Central memory CD8-positive, alpha-beta T cell (primary cell): ENCODE measurements around the gene RAB11FIP5.

Experiments used
- ATAC-seq: fragments of 150-1000 bp; cut with Tn5 transposase; replicated peaks from 2 replicates; pipeline ENCODE4 v1.10.0; 2022; ENCODE audit warnings: mild to moderate bottlenecking, moderate FRiP score, moderate number of reproducible peaks; ENCODE audit not compliant: poor library complexity, severe bottlenecking; ENCODE audit errors: extremely low read depth
- DNase-seq, 2 donors: peaks; one replicate each; pipeline ENCODE4 v3.0.0; 2021; ENCODE audit warnings: low spot score in 2 of 2
- H3K27ac Mint-ChIP-seq: one replicate; pipeline ENCODE4 v1.8.0; 2022; ENCODE audit warnings: low read depth, mild to moderate bottlenecking, moderate library complexity, mixed read lengths
- H3K27me3 Mint-ChIP-seq: one replicate; pipeline ENCODE4 v1.8.0; 2022; ENCODE audit warnings: mixed read lengths
- H3K36me3 Mint-ChIP-seq: one replicate; pipeline ENCODE4 v1.8.0; 2022; ENCODE audit warnings: mild to moderate bottlenecking, moderate library complexity, mixed read lengths; ENCODE audit not compliant: insufficient read depth
- H3K4me1 Mint-ChIP-seq: one replicate; pipeline ENCODE4 v1.8.0; 2022; ENCODE audit warnings: mixed read lengths
- H3K4me3 Mint-ChIP-seq: one replicate; pipeline ENCODE4 v1.8.0; 2022; ENCODE audit warnings: mild to moderate bottlenecking, moderate library complexity, mixed read lengths
- H3K9me3 Mint-ChIP-seq: one replicate; pipeline ENCODE4 v1.8.0; 2022; ENCODE audit warnings: mixed read lengths

Gene RAB11FIP5

DNA sequence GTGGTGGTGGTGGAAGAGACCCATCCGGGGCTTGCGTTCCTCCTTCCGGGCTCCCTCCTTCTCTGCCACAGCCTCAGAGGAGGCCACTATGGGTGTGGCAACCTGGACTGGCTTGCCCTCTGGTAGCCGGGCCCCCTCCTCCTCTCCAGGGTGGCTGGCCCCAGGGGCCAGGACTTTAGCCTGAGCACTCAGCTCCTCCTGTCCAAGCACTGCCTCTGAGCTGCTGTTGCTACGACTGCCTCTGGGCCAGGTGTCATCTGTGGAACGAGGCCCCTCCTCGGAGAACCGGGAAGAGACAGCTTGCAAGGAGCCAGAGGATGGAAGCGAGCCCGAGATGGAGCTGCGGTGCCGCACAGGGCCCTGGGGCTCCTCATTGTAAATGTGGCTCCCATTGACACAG is 24.5 kb downstream of the RAB11FIP5 start:
- no peaks in the 10 kb centered on the region for H3K36me3 Mint-ChIP-seq
- H3K9me3 Mint-ChIP-seq, result no peaks in the 10 kb centered on the region
- H3K27me3 Mint-ChIP-seq, result no peaks in the 10 kb centered on the region
- H3K27ac Mint-ChIP-seq, result no peak overlapping the region
- H3K4me3 Mint-ChIP-seq, result no peak overlapping the region
- peaks cover 11% of the 10 kb centered on the region for H3K4me1 Mint-ChIP-seq
- DNase-seq (no peak), ATAC-seq (no peak)

DNA sequence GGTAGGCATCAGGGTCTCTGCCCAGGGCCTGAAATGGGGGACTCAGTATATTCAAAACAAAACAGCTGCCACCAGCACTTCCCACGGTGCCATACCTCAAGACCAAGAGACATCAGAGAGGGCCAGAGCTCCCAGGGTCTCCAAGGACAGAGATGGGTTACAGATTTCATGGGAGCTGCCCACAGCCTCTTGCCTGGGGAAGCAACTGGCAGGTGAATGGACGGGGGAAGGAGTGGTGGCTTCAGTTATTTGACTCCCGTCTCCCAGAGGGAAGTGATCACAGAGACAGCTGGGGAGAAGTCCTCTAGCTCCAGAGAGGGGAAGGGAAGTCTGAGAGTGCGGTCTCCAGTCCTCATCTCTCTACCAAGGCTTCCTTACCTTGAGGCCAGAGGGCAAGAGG is 25.4 kb downstream of the RAB11FIP5 start:
- no peaks in the 10 kb centered on the region for H3K9me3 Mint-ChIP-seq
- no peak overlapping the region for H3K4me3 Mint-ChIP-seq

DNA sequence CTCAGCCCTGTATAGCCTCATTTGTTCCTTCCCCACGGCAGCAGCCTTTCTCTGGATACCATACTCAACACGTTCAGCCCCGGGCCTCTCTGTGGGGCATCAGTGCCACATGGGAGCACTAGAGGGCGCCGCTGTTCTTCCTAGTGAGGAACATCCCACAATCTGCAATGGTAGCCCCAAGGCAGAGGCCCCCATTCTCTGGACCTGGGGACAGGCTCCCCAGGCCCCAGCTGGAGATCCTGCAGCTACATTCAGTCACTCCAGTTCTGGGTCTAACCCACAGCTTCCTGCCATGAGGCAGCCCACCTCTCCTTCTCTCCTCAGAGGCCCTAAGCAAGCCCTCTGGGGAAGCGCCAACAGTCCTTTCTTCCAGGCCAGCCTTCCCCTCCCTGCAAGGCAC is 27.1 kb downstream of the RAB11FIP5 start:
- no peaks in the 10 kb centered on the region for H3K27me3 Mint-ChIP-seq
- ATAC-seq (peak; percentile 89), DNase-seq (peak; percentile 63 to 78)
- H3K4me1 Mint-ChIP-seq, result peaks cover 8% of the 10 kb centered on the region
- no peaks in the 10 kb centered on the region for H3K9me3 Mint-ChIP-seq
- H3K27ac Mint-ChIP-seq, result no peak overlapping the region
- H3K4me3 Mint-ChIP-seq, result no peak overlapping the region
- no peaks in the 10 kb centered on the region for H3K36me3 Mint-ChIP-seq

More for the DNA sequence above, 25.4 kb downstream of the RAB11FIP5 start:
- DNase-seq (no peak), ATAC-seq (no peak)
- H3K27ac Mint-ChIP-seq, result peak overlapping the region; percentile 46
- H3K27me3 Mint-ChIP-seq, result no peaks in the 10 kb centered on the region
- no peaks in the 10 kb centered on the region for H3K36me3 Mint-ChIP-seq
- peaks cover 8% of the 10 kb centered on the region for H3K4me1 Mint-ChIP-seq

DNA sequence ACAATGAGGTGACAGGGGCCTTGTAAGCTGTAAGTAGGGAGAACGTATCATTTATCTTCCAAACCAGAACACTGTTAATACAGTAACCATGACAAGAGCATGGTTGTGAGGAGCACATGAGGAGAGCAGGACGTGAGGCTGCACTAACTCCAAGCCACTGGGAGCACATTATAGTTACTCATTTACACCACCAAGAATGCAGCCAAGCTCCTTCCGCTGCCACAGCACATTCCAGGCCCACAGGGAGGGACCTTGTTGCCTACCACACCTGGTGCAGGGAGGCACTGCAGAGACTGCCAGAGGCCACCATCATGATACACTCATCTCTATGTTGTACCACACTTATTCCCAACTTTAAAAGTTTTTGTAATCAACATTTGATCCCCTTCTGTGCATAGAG is 27.8 kb downstream of the RAB11FIP5 start:
- Mint-ChIP-seq H3K4me3 (no peak overlapping the region), H3K27me3 (no peaks in the 10 kb centered on the region), H3K9me3 (no peaks in the 10 kb centered on the region), H3K4me1 (peaks cover 8% of the 10 kb centered on the region), H3K36me3 (no peaks in the 10 kb centered on the region), H3K27ac (no peak overlapping the region)
- DNase-seq (no peak), ATAC-seq (no peak)

DNA sequence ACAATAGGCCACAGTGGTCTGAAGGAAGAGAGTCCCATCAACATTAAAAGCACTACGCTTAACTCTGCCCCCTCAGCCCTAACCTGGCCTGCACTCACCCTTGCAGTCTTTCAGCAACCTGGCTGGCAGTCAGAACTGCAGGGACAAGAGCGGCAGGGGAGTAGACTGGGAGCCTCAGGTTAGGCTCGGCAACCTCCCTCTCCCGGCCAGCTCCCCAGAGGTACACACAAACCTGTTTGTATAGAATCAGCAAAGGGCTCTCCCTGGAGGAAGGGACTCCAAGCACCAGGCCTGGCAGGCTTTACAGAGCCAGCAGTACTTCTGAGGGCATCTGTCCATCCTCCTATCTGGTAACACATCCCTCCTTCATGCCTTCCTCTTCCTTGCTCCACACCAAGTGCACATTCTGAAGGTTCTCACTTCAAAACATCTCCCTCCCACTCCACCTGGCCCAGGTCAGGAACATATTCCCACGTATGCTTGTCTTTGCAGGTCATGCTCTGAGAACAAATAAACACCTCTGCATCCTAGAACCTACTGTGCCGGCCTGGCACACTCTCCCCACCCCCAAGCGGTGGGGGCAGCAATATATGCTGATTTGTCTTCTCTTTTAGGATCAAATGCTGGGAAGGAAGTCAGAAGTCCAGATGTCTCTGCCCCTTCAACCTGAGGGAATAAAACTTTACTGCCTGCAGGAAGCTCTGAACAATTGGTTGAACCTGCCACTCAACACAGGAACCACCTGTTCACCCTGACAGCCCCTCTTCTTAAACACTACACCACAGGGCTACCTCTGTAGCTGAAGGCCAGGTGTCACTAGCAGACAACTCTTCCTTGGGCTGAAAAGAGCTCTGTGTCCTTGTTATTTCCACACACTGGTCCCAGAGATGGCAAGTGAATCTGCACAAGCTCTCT is 28.6 kb downstream of the RAB11FIP5 start:
- DNase-seq (no peak), ATAC-seq (no peak)
- Mint-ChIP-seq H3K4me1 (peaks cover 8% of the 10 kb centered on the region), H3K36me3 (no peaks in the 10 kb centered on the region), H3K27me3 (no peaks in the 10 kb centered on the region), H3K27ac (no peak overlapping the region), H3K4me3 (no peak overlapping the region), H3K9me3 (no peaks in the 10 kb centered on the region)

DNA sequence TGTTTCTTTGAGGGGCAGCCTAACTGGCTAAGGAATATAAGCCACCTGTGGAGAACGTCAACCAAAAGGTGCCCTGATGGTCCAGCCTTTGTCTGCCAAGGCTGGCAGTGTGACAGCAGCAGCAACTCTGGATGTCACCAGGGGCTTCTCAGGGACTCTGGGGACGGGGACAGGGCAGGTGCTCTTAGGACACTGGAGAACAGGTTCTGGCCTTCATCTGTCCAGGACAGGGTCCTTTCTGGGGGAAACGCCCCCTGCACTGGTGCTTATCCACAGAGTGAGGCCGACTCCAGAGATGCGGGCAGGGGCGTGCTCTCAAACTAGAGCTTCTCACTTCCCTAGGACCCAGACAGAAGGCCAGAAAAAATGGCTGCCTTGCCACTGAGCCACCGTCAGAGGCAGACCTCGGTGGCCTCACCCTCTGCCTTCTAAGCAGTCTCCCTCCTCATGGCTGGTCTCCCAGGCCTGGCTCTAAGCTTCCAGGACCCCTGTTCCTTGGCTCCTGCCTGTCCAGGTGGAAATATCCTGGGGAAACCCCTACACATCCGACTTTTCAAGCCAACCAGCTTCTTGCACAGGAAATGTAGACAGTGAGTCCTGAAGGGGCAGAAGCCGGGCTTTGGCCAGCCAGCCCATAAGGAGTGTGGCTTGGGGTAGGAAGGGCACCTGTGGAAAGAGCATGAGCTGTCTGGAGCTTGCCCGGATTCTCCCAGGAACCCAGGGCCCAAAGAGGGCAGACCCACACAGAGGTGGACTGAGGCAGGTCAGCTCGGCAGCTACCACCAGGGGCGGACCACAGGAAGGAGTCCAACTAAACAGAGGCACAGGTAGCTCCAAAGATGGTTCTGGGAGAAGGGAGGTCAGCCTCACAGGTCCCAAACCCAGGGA is 30.0 kb downstream of the RAB11FIP5 start:
- no peak overlapping the region for H3K27ac Mint-ChIP-seq
- H3K27me3 Mint-ChIP-seq, result no peaks in the 10 kb centered on the region
- DNase-seq, result no peak
- H3K36me3 Mint-ChIP-seq, result no peaks in the 10 kb centered on the region
- no peak for ATAC-seq
- no peak overlapping the region for H3K4me3 Mint-ChIP-seq
- H3K4me1 Mint-ChIP-seq, result peaks cover 8% of the 10 kb centered on the region
- no peaks in the 10 kb centered on the region for H3K9me3 Mint-ChIP-seq

DNA sequence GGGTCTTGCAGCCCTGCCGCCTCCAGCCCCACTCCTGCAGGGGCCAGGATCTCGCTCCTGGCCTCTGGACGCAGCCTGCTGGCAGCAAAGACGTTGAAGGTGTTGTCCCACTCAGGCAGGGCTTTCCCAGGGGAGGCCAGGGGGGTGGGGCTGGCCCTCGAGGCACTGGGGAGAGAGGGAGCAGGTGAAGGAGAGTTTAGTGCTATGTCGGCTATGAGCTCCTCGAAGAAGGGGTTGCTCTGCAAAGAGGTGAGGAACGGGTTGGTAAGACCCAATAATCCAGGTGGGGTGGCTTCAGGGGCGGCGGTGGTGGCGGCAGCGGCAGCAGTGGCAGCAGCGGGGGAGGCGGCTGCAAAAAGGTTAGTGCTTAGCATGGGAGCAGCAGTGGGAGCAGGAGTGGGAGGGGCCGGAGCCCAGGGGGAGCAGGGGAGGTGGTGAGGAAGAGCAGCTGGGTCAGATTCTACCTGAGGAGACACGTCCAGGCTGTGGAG is 31.5 kb downstream of the RAB11FIP5 start:
- no peak for ATAC-seq
- DNase-seq, result no peak
- Mint-ChIP-seq H3K4me1 (peaks cover 8% of the 10 kb centered on the region), H3K36me3 (peaks cover 2% of the 10 kb centered on the region), H3K4me3 (no peak overlapping the region), H3K9me3 (no peaks in the 10 kb centered on the region), H3K27ac (no peak overlapping the region), H3K27me3 (no peaks in the 10 kb centered on the region)

DNA sequence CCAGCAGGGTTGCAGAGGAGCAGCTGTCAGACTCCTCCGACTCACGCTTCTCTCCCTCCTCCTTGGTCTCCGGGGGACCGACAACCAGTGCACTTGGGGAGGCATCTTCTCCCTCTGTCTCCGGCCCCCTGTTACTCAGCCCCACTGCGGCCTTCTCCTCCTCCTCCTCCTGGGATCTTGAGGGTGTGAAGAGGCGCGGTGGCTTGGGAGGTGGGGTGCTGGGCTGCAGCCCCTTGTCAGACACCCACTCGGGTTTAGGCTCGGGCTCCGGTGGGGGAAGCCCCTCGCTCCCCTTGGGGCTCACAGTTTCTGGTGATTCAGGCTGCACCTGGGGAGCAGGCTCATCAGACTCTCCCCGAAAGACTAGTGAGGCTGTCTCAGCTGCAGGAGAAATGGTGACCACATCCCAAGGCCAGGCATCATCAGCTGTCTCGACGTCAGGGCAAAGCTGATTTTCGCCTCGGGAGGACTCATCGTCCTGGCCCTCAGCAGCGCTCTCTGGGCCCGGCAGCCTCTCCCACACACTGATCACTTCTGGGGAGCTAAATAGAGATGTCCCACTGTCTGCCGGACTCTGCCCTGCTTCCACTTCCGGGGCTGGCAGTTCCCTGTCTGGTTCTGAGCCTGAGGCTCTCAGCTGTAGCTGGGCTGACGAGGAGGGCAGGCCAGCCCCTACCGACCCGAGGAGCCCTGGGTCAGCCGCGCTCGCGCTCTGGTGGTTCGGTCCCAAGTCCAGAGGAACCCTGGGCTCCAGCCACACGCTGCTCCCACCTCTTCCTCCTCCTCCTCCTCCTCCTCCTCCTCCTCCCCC is 32.2 kb downstream of the RAB11FIP5 start:
- Mint-ChIP-seq H3K9me3 (no peaks in the 10 kb centered on the region), H3K36me3 (peaks cover 3% of the 10 kb centered on the region), H3K27me3 (no peaks in the 10 kb centered on the region), H3K4me1 (peaks cover 3% of the 10 kb centered on the region), H3K4me3 (no peak overlapping the region), H3K27ac (no peak overlapping the region)
- DNase-seq, result no peak
- ATAC-seq, result no peak

DNA sequence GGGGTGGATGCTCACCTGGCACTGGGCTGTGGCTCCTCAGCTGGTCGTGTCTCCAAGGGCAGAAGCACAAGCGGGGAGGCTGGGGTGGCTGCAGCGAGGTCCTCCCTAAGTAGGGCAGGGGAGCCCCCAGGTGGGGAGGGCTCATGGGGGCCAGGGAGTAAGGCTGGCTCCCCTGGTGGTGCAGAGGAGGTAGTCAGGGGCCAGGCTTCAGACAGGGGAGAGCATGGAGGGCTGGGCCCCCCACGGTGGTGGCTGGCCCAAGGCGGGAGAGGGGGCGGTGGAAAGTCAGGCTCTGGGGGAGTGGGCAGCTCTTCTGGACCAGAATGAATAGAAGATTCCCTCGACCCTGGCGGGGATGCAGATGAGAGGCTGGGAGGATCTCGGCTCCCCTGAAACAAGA is 33.1 kb downstream of the RAB11FIP5 start:
- ATAC-seq, result no peak
- H3K36me3 Mint-ChIP-seq, result peaks cover 3% of the 10 kb centered on the region
- no peaks in the 10 kb centered on the region for H3K9me3 Mint-ChIP-seq
- DNase-seq, result no peak
- no peaks in the 10 kb centered on the region for H3K4me1 Mint-ChIP-seq
- peak overlapping the region; percentile 50 for H3K27ac Mint-ChIP-seq
- H3K4me3 Mint-ChIP-seq, result no peak overlapping the region
- no peaks in the 10 kb centered on the region for H3K27me3 Mint-ChIP-seq

DNA sequence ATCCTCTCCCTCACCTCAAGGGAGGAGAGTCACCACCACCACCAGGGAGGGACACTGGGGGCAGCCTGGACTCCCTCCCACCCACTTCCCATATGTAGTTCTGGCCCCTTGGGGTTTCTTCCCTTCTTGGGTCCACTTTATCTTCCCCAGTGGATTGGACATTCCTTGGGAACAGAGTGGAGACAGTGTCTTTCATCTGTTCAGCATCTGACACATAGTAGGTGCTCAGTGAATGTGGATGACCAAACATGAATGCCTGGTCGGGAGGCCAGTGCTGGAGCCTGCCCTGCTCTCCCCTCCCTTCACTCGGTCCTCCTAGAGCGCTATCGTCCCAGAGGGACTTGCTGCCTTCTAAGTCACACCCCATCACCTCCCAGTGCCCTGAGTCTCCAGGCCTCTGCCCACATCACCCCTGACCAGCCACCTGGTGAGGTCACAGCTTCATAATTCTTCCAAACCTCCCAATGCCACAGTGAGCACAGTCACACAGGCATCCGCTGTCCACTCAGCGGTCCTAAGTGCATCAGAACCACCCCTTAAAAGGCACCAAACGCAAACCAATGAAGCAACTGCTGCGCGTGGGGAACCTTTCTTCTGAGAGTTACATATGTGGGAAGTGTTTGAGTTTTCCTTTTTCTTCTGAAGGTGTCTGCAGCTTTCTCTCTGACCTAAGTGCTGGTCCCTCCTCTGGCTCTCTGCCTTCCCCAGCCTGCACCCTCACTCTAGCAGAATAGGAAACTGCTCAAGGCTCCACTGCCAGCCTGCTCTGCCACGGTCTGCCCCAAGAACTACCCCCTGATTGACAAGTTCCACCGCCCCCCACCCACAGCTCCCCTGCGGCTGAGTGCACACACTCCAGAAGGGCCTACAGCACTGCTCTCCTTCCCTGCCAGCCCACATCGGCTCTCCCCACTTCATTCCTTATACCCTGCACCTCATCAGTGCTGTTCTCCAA is 34.0 kb downstream of the RAB11FIP5 start:
- no peaks in the 10 kb centered on the region for H3K27me3 Mint-ChIP-seq
- no peaks in the 10 kb centered on the region for H3K4me1 Mint-ChIP-seq
- ATAC-seq (no peak), DNase-seq (no peak)
- no peak overlapping the region for H3K4me3 Mint-ChIP-seq
- H3K9me3 Mint-ChIP-seq, result no peaks in the 10 kb centered on the region
- peaks cover 3% of the 10 kb centered on the region for H3K36me3 Mint-ChIP-seq
- peak overlapping the region; percentile 50 for H3K27ac Mint-ChIP-seq

DNA sequence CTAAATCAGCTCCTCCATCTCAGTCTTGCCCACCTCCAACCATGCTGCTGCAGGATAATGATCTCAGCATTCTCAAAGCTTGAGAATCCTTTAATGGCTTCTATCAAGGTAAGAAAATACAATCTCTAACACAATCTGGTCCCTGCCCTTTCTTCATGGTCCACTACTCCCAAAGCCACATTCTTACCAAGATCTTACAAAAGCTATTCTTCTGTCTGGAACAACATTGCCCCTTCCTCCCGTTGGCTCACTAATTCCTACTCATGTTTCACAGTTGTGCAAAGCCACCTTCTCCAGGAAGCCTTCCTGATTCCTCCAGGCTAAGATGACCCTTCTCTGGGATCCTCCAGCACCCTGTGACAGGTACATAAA is 35.3 kb downstream of the RAB11FIP5 start:
- no peak for ATAC-seq
- no peaks in the 10 kb centered on the region for H3K27me3 Mint-ChIP-seq
- H3K9me3 Mint-ChIP-seq, result no peaks in the 10 kb centered on the region
- no peak for DNase-seq
- H3K4me3 Mint-ChIP-seq, result no peak overlapping the region
- H3K36me3 Mint-ChIP-seq, result peaks cover 3% of the 10 kb centered on the region
- no peaks in the 10 kb centered on the region for H3K4me1 Mint-ChIP-seq
- H3K27ac Mint-ChIP-seq, result no peak overlapping the region
